ENCODE data around the gene TMEM183A.
"Not testable (repeated sequence)": the region's sequence is repeated elsewhere in the genome, so short reads cannot be mapped to it uniquely, and the experiment has no call there.

The TMEM183A gene

DNA sequence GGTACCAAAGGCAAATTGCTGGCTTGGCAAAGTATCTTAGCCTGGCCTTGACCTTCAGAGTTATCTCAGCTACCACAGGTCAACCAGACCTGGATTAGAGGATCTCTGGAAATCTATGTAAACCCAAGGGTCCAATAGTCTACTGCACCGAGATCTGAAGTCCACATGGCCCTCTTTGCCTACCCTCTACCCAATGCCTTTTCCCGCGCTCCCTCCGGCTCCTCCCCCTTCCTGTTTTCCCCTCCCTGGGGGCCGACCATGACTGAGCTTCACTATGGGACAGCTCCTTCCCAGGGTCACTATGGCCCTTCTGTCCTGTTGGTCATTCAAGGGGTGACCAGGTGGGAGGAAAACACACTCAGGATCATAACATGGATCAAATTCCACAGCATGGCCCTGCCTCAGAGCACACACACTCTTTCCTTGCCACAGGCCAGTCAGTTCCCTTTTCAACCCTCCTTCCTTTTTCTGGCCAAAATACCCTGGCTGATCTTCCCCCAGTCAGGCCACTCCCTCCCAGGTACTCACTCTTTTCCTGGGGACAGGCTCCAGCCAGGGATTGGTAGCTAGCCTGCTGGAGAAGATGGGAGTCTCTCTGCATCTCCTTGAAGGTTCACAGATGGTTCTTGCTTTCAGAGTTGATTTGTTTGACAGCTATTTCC is 19.1 kb upstream of the TMEM183A start:
- no peak for DNase-seq

DNA sequence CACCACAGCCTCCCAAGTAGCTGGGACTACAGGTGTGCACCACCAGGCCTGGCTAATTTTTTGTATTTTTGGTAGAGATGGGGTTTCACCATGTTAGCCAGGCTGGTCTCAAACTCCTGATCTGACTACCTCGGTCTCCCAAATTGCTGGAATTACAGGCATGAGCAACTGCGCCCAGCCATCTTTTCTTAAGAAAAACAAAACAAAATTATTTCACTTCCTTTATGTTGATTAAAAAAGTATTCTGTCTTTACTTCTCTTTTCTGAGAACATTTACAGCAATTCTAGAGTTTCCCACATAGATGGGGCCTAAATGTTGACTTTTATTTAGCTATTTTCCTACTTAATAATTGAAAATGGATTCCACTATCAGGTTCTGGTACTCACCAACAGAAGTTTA is 17.3 kb upstream of the TMEM183A start:
- DNase-seq: no peak

DNA sequence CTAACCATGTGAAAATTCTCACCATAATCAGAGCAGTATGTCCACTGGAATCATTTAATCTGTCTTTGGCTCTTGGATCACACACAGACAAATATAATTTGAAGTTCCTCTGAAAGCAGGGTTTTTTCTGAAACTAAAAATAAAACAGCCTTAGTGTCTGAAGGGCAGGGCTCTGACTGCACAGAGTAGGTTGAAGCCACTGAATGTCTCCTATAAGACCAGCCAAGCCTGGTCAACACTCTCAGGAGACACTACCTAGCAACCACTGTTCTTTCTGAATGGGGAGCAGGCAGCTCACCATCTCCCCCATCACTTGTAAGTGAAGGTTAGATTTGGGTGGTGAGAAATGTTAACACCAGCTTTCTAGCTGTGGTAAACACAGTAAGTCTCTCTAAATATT is 16.1 kb upstream of the TMEM183A start:
- no peak for DNase-seq

DNA sequence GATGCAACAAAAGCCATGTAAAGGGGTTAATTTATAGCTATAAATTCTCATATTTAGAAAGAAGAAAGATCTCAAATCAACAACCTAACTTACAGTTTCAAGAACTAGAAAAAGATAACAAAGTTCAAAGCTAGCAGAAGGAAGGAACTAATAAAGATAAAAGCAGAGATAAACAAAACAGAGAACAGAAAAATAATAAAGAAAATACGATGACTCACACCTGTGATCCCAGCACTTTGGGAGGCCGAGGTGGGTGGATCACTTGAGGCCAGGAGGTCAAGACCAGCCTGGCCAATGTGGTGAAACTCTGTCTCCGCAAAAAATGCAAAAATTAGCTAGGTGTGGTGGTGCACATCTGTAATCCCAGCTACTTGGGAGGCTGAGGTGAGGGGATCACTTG is 12.4 kb upstream of the TMEM183A start:
- no peak for DNase-seq

DNA sequence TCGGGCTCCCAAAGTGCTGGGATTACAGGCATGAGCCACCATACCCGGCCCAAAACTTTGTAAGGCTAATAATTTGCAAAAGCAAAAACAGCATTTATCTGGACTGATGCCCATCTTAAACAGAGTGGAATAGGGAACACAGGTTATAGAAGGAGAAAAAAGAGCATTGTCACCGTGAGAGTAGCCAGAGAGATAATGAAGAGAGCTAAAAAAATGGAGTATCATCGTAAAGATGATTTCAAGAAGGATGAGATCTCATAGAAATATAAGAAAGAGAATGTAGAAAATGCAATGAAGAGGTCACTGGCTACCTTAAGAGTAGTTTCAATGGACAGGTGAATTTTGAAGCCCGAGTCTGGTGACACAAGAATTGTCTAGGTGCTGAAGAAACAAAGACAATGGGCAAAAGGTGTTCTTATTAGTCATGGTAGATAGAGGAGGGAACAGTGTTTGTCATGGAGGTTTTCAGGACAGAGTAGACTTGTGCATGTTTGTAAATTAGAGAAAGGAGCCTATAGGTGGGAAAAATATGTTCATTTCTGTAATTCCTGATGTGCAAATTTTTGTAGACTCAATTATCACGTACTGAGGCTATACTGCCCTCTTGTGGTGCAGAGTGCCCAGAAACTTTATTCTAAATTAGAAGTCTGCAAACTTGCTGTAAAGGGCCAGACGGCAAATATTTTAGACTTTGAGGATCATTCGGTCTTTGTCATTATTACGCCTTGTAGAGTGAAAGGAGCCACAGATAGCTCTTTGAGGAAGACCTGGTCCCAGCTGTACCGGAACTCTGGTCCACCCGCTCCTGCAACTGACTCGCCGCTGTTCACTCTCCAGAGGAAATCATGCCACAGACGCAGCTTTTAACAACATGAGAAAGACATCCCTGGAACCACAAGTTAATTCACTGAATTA is 8.1 kb upstream of the TMEM183A start:
- peak; percentile 58 for DNase-seq

DNA sequence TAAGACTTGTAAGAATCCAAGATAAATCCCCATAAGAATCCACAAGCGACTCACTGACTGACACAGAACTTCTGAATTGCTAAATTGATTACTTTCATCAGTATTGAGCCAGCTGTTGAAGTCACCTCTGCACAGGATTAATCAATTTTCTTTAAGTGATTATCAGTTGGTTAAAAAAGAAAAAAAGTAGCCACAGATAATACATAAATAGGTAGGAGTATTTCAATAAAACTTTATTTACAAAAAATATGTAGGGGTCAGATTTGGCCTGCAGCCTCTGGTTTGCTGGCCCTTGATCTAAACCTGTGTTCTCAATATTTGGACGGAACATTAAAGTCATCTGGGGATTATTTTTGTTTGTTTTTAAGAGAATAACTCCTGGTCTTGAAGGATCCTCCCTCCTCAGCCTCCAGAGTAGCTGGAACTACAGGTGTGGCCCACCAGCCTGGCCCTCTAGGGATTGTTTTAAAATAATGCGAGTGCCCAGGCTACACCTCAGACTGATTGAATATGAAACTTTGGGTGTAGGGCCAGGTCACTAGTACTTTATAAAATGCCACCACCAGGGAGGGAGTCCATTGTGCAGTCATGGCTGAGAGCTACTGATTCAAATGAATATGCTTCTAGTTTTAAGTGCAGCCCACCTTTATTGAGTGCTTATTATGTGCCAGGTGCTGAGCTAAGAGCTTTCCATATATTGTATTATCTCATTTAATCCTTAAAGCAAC is 6.8 kb upstream of the TMEM183A start:
- DNase-seq: no peak

DNA sequence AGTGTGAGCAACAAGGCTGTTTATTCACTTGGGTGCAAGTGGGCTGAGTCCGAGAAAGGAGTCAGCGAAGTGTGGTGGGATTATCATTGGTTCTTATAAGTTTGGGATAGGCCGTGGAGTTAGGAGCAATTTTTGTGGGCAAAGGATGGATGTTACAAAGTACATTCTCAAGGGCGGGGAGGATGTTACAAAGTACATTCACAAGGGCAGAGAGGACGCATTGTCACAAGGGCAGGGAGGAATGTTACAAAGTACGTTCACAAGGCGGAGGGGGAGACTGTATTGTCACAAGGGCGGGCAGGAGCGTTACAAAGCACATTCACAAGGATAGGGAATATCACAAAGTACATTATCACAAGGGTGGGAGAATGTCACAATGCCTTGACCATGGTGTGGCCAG is 5.2 kb upstream of the TMEM183A start:
- no peak for DNase-seq

DNA sequence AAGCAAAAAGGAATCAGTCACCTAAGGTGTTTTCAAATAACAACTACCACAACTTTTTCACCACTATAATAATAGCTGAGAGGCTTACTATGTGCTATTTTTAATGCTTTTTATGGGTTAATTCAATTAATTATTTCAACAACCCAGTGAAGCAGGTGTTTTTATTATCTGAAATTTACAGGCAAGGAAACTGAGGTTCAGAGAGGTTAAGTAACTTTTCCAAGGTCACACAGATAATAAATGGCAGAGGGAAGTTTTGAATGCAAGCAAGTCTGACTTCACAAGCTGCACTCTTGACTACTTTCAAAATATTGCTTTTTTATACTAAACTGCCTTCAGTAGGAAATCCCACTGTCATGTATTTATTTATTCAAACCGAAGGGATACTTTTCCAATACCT is 4.2 kb upstream of the TMEM183A start:
- no peak for DNase-seq

DNA sequence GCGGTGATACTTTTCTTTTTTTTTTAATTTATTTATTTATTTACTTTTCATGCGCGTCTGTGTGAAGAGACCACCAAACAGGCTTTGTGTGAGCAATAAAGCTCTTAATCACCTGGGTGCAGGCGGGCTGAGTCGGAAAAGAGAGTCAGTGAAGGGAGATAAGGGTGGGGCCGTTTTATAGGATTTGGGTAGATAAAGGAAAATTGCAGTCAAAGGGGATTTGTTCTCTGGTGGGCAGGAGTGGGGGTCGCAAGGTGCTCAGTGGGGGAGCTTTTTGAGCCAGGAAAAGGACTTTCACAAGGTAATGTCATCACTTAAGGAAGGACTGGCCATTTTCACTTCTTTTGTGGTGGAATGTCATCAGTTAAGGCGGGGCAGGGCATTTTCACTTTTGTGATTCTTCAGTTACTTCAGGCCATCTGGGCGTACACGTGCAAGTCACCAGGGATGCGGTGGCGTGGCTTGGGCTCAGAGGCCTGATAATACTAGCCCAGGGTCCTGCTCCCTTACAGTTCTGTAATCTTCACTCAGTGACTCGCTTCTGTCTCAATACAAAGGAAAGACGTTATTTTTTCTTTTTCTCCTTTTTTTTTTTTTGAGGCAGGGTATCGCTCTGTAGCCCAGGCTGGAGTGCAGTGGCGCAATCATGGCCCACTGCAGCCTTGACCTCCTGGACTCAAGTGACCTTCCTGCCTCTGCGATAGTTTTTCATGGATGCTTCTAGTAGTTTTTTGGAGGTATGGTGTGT is 1.6 kb upstream of the TMEM183A start:
- DNase-seq: not testable (repeated sequence)

DNA sequence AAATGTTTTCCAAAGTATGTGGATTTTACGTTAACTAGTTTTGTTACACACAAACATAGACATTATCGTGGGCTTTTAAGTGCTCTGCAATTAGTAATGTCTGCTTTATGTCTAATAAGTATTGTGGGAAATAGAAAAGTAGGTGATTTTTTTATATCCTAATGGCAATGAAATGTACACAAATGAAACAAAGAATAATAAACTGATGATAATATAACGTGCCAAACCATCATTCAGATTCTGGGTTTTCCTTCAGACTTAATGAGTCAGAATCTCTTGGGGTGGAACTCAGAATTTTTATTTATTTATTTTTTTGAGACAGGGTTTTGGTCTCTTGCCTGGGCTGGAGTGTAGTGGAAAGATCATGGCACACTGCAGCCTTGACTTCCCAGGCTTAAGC is 2.0 kb downstream of the TMEM183A start:
- no peak for DNase-seq

DNA sequence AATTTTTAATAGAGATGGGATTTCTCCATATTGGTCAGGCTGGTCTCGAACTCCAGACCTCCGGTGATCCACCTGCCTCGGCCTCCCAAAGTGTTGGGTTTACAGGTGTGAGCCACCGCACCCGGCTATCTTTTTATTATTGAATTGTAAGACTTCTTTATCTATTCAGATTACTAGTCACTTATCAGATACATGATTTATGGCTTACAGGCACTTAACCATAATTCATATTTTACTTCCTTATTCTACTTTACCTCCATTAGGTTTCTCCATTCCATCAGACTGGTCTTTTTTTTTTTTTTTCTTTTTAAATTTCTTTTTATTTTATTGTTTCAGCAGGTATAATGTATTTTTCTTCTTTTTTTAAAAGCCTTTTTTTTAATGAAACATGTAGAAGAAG is 4.4 kb downstream of the TMEM183A start:
- DNase-seq: no peak

DNA sequence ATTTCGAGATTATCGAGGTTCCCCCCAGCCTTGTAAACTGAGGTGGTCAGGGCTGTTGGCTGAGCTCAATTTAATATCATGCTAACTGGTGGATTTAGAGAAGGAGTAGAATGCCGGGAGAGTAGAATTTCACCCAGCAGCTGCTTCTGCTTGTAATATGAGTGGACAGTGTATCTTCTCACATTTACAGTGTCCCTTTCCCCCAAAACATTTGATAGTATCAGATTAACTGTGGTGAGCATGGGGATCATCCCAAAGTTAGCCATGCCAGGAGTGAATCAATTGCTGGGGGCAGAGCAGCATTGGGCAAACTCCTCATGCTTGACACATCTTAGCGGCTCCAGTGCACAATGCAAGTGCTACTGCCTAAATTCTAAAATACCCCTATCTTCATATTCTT is 9.9 kb downstream of the TMEM183A start:
- no peak for DNase-seq

DNA sequence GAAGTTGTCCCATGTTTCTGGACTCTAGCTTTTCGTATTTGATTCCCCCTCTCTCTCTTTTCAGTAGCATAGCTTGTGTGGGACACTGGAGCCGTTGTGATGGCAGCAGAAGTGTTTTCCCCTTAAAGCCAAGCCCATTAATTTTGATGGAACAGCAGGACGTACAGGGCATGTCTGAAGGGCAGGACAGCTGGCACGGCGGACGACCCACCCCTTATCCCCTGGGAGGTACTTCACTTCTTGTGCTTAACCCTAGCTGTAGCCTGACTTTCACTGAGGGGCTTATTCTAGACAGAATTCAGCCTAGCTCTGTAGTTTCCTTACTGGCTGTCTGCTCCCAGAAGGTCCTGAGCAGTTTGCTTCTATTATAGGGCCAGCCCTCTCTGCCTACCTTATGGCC is 10.5 kb downstream of the TMEM183A start:
- no peak for DNase-seq

DNA sequence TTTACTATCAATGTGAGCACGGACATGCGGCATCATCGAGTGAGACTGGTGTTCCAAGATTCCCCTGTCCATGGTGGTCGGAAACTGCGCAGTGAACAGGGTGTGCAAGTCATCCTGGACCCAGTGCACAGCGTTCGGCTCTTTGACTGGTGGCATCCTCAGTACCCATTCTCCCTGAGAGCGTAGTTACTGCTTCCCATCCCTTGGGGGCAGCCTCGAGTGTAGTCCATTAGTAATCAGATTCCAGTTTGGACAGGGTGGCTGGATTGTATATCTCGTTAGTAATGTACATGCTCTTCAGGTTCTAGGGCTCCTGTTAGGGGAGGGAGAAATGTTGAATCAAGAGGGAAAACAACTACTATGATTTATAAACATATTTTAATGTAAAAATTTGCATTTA is 15.7 kb downstream of the TMEM183A start:
- not testable (repeated sequence) for DNase-seq

DNA sequence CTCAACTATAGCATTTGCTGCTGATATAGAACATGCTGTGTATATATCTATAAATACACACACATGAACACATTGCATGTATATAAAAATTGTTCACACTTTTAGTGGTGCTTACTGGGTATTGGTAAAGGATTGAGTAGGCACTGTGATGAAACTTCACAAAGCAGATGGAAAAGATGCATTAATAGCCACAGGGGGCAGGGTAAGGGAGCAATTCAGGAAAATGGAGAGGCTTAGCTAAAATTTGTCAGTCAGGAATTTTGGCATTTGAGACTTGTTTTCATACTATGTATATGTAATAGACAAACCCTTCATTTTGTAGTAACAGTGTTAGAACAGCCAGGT is 18.5 kb downstream of the TMEM183A start:
- no peak for DNase-seq

DNA sequence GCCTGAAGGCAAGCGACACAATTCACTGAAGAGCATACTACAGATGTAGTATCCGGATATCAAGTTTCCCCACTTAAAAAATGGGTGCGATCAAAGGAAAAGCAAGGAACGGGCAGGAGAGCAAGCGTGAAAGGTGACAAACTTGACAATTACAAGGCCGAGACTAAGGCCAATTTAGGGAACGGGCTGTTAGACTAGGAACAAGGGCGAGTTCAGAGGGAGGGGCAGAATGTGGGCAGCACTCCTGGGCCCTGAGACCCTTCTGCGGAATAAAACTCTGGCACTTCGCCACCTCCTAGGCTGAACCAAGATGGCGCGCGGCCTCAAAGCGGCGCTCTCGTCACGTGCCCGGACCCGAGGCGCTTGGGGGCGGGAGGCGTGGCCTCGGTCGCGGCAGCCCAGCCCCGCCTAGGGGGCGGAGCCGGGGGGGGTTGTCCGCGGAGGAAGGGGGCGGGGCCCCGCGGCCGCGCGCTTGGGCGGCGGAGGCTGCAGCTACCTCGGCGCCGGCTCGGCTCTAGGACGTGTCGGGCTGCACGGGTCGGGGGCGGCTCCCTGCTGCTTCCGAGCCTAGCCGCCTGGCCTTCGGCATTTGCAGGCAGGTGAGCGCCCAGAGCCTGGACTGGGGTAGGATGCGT is 19.0 kb downstream of the TMEM183A start, which contains the start of gene PPFIA4:
TSS of gene PPFIA4 (plus strand) at position 461 of the 635 bp plus-strand sequence. CDS start 12,518 bp downstream, outside the sequence.
- peak; percentile 86 for DNase-seq

DNA sequence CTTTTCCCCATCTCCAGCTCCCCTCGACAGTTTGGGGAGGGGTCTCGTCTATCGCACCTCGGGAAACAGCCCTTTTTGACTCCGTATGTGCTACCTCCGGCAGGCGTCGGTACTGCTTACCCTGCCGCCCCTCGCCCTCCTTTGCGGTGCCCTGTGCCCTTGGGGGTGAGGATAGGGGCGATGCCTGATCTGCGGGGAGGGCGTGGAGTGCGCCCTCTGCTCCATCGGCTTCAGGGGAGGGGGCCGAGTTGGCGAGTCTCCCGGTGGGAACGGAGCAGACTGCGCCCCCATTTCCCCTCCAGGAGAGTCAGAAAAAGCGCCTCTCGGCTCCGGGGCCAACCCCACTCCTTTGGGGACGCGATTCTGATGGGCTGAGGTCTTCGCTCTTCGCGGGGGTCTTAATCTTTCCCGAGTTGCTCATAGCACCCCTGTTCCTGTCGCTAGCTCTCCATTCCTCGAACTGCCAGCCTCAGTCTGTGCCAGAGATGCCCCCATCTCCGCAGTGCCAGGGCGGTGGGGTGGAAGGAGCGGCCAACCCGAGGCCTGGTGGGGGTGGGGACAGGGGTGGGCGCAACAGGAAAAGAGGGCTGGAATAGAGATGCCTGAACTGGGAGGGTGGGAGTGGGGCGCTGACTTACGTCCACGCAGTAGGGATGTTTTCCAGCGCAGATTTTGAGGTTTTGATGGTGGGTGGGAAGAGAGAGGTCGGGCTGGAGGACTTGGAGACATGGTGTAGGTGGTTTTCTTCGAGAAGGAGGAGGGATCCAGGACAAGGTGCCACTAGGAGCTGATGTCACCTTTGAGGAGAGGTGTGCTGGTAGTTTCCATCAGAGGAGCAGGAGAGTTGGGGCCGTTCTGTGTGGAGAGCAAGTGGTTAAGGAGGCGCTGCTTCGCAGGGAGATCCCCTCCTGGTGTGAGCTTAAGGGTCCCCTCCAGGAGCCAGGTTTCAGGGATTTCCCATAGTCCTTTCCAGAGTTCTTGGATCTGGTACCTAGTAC is 19.8 kb downstream of the TMEM183A start:
- no peak for DNase-seq

DNA sequence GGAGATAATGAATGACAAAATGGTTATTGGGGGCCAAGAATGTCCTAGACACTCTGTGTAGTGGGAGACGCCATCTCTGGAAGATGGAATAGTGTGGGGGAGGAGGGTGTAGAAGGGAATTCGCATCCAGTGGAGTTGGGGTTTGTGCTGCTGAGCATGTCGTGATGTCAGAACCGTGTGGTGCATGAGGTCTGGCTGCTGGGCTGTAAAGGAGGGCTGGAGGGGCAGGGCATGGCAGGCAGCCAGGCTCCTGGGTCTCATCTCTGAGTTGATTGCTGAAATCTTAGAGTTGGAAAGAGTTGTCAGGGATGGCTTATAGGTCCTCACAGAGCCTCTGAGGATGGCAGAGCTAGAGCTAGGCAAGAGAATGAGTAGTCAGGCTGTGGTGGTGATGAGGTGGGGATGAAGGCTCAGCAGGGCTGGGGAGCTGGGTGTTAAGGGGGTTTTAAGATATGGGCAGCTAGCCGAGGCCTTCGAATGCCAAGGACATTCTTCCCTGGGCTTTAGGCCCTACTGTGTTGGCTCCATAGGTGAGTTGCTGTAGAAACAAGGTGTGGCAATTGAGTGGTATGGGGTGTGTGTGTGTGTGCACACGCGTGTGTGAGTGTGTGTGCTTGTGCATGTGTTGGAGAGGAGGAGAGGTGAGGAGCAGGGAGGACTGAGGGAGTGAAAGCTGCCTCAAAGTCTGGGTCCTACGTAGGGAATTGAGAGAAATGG is 21.1 kb downstream of the TMEM183A start:
- DNase-seq: no peak

DNA sequence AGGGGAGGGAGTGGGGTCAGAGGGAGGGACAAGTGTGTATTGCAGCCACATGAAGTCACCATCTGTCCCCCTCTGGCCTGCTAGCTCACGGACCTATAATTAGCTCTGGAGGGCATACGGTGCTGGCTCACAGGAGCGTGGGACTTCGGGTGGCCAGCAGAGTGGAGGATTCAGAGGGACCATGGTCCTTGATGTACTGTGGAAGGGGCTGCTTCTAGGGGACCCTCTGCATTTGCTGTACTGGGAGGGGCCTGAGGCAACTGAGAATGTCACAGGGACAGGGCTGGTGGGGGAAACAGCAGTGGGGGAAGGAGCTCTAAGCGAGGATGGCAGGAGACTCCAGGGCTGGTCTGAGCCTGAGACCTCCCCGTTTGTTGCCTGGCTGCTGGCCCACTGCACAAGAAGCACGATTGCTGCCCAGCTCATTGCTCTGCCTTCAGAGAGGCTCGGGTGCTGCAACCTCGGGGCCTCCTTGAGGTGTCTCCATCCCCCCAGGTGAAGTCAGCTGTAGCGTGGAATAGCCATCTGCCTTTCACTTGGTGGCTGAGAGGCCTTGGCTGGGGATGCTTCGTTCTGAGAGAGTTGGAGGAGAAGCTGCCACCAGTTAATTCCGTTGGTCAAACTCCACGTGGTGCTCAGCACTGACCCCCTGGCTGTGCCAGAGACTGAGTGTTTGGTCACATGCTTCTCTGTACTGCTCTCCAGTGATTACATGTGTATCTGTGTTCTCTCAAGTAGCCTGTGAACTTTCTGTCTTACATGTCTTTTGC is 21.8 kb downstream of the TMEM183A start:
- DNase-seq: no peak

DNA sequence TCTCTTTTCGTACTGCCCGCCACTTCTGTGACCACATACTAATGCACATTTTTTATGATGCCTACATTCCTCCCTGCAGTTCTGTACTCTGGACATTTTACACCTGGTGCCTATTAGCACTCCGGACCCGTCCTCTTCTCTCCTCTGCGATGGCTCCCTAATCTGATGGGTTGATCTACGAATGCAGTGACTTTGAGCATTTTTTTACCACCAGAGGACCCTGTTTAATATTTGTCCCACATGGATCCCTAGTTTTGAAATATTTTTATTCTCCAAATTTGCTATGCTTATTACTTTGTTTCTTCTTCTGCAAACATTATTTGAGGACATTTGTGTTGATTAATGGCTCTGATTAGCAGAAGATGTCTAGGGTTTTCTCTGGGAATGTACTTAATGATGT is 24.3 kb downstream of the TMEM183A start:
- DNase-seq: no peak
